Measurements from ENCODE around the gene ATXN8OS.

DNA sequence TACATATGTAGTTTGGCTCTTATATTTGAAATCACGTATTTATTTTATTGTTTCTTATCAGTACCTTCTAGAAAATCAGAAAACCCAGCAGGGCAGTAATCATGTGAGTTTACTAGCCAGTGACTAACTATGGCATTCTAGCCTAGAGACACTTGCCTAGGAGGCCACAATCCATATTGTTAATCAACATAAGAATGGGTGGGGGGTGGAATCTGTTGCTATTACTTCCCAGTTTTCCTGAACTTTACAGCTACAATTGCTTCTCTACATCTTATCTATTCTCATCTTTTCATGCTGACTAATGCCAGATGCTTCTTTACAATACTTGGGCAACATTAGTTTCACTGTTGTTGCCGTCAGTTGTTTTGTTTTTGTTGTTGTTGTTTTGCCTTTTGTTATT, 18.7 kb upstream of the ATXN8OS start:
- TF ChIP-seq, protein P1, sequence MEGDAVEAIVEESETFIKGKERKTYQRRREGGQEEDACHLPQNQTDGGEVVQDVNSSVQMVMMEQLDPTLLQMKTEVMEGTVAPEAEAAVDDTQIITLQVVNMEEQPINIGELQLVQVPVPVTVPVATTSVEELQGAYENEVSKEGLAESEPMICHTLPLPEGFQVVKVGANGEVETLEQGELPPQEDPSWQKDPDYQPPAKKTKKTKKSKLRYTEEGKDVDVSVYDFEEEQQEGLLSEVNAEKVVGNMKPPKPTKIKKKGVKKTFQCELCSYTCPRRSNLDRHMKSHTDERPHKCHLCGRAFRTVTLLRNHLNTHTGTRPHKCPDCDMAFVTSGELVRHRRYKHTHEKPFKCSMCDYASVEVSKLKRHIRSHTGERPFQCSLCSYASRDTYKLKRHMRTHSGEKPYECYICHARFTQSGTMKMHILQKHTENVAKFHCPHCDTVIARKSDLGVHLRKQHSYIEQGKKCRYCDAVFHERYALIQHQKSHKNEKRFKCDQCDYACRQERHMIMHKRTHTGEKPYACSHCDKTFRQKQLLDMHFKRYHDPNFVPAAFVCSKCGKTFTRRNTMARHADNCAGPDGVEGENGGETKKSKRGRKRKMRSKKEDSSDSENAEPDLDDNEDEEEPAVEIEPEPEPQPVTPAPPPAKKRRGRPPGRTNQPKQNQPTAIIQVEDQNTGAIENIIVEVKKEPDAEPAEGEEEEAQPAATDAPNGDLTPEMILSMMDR (IDR thresholded peaks at IDR 0.05), result no peak
- TF ChIP-seq POLR2A (IDR thresholded peaks at IDR 0.05) (no peak), POLR2AphosphoS5 (IDR thresholded peaks at IDR 0.05) (no peak)
